ENCODE measurements around the gene GIGYF2.
"Not testable (repeated sequence)": the region's sequence is repeated elsewhere in the genome, so short reads cannot be mapped to it uniquely, and the experiment has no call there.

The GIGYF2 gene

DNA sequence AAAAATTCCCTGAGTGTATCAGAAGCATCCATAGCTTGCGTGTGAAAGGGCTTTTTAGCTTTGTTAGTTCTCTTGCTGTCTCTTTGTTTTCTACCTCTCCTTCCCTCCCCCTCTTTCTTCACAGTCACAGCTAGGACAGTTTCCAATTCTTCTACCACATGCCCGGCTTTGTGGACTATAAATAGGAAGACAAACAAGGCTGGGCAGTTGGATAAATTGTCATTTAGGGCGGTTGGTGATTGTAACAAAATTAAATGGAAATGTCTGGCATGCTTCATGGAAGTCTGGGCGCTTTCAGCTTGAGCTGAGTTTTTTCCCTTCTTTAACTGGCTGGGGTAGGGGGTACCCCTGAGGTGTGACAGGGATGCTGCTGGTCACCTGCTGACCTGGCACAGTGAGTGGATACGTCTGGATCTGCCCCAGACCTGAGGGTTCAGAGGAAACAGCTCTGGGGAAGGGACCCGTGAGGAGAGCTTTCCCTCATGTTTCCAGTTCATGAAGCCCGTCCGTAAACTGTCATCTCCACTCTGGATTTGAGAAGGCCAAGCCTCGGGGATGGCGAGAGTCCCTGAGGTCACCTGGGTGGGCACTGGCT, 29.0 kb upstream of the GIGYF2 start:
- H3K4me2 ChIP-seq: no peak overlapping the region
- no peaks in the 10 kb centered on the region for H3K4me1 ChIP-seq
- TF ChIP-seq Cebpa-rat (IDR thresholded peaks at IDR 0.05): no peak
- H3K9ac ChIP-seq: no peak overlapping the region
- H3K4me3 ChIP-seq: no peak overlapping the region
- H3K36me3 ChIP-seq: no peaks in the 10 kb centered on the region
- H3K27me3 ChIP-seq: no peaks in the 10 kb centered on the region
- no peaks in the 10 kb centered on the region for H3K9me3 ChIP-seq (replicated peaks in 1 of 11)
- H3K27ac ChIP-seq: no peak overlapping the region
- H4K20me1 ChIP-seq: no peaks in the 10 kb centered on the region

- H3K27me3 ChIP-seq: no peaks in the 10 kb centered on the region
- no peaks in the 10 kb centered on the region for H4K20me1 ChIP-seq
- no peak overlapping the region for H3K4me2 ChIP-seq
- no peak overlapping the region for H3K9ac ChIP-seq
- H3K4me3 ChIP-seq: no peak overlapping the region
- no peak for TF ChIP-seq Cebpa-rat (IDR thresholded peaks at IDR 0.05)
- no peak overlapping the region for H3K27ac ChIP-seq
- no peaks in the 10 kb centered on the region for H3K9me3 ChIP-seq (replicated peaks in 1 of 11)
- no peaks in the 10 kb centered on the region for H3K4me1 ChIP-seq
- H3K36me3 ChIP-seq: no peaks in the 10 kb centered on the region
Observed at GRCh38 chr2:232668805-232669444, 28.2 kb upstream of the GIGYF2 start.

DNA sequence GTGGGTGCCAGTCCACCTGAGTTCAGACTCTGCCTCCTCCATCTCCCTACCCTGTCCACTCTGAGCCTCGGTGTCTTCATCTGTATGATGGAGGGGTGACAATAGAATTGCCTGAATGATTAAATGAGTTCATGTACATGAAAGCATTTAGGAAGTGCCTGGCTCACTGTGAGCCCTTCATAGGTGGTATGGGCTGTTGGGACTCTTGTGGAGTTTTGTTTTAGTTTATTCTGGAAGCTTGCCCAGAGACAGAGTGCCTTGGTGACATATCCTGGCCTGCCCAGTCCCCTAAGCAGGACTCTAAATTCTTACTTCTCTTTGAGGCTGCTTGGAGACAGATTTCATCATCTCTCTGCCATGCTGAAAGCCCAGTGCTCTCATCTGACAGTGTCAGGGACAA, 24.5 kb upstream of the GIGYF2 start:
- no peaks in the 10 kb centered on the region for H3K9me3 ChIP-seq (replicated peaks in 1 of 11)
- H3K9ac ChIP-seq: no peak overlapping the region
- H3K27me3 ChIP-seq: no peaks in the 10 kb centered on the region
- H3K4me1 ChIP-seq: no peaks in the 10 kb centered on the region
- no peak overlapping the region for H3K27ac ChIP-seq
- no peaks in the 10 kb centered on the region for H3K36me3 ChIP-seq
- no peak overlapping the region for H3K4me2 ChIP-seq
- no peaks in the 10 kb centered on the region for H4K20me1 ChIP-seq
- no peak for TF ChIP-seq Cebpa-rat (IDR thresholded peaks at IDR 0.05)
- no peak overlapping the region for H3K4me3 ChIP-seq

DNA sequence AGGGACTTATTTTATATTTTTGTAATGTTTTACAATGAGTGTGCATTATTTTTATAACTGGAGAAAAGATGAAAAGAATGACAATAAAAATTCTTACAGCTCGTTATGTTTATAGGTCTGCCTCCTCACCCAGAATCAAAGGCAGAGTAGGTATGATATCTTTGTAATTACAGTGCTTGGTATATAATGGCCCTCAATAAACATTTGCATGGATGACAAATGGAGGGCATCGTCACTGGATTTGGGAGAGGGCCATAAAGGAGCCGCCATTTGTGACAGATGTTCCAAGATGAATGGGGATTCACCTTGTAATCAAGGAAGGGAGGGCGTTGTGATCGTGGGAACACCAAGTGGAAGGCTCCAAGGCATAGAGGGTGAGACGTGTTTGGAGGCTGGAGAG, 22.6 kb upstream of the GIGYF2 start:
- H3K4me1 ChIP-seq: no peaks in the 10 kb centered on the region
- no peak overlapping the region for H3K4me3 ChIP-seq
- no peak overlapping the region for H3K9ac ChIP-seq
- H4K20me1 ChIP-seq: no peaks in the 10 kb centered on the region
- no peaks in the 10 kb centered on the region for H3K9me3 ChIP-seq (replicated peaks in 1 of 11)
- H3K36me3 ChIP-seq: no peaks in the 10 kb centered on the region
- no peak overlapping the region for H3K4me2 ChIP-seq
- no peak overlapping the region for H3K27ac ChIP-seq
- no peak for TF ChIP-seq Cebpa-rat (IDR thresholded peaks at IDR 0.05)
- no peaks in the 10 kb centered on the region for H3K27me3 ChIP-seq

DNA sequence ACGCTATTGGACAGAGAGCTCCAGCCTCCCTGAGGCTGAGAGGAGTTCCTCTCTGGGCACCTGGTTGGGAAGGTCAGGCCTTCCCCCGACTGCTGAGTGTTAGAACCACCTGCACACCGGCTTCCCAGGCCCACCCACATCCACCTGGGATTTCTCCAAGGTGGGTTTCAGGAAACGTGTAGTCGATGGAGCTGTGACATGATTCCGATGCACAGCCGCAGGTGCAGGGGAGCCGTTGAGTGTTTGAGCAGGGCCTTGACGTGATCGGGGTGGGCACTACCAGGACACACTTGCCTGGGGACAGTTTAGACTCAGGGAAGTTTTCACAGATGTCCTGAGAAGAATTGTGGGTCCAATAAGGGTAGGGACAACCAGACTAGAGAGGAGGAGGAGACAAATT, 21.8 kb upstream of the GIGYF2 start:
- Histone ChIP-seq H3K36me3 (no peaks in the 10 kb centered on the region), H3K4me3 (no peak overlapping the region), H3K9ac (no peak overlapping the region), H3K27me3 (no peaks in the 10 kb centered on the region), H4K20me1 (no peaks in the 10 kb centered on the region), H3K27ac (no peak overlapping the region), H3K4me2 (no peak overlapping the region), H3K9me3 (replicated peaks in 1 of 11) (no peaks in the 10 kb centered on the region), H3K4me1 (no peaks in the 10 kb centered on the region)
- no peak for TF ChIP-seq Cebpa-rat (IDR thresholded peaks at IDR 0.05)

DNA sequence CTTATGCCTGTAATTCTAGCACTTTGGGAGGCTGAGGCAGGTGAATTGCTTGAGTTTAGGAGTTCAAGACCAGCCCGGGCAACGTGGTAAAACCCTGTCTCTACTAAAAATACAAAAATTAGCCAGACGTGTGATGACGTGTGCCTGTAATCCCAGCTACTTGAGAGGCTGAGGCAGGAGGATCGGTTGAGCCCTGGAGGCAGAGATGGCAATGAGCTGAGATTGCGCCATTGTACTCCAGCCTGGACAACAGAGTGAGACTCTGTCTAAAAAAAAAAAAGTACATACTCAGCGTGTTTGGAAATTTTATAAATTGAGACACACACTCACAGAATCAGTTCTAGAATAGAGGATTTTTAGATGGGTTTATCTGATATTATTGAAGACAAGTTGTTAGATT, 17.1 kb upstream of the GIGYF2 start:
- H3K27me3 ChIP-seq: no peaks in the 10 kb centered on the region
- H3K9ac ChIP-seq: no peak overlapping the region
- no peaks in the 10 kb centered on the region for H3K4me1 ChIP-seq
- H3K27ac ChIP-seq: no peak overlapping the region
- no peaks in the 10 kb centered on the region for H3K9me3 ChIP-seq (replicated peaks in 1 of 11)
- no peak overlapping the region for H3K4me2 ChIP-seq
- H4K20me1 ChIP-seq: no peaks in the 10 kb centered on the region
- TF ChIP-seq Cebpa-rat (IDR thresholded peaks at IDR 0.05): no peak
- H3K4me3 ChIP-seq: no peak overlapping the region
- no peaks in the 10 kb centered on the region for H3K36me3 ChIP-seq

GRCh38 chr2:232681527-232681926, 15.6 kb upstream of the GIGYF2 start:
- no peak for TF ChIP-seq Cebpa-rat (IDR thresholded peaks at IDR 0.05)
- Histone ChIP-seq H4K20me1 (no peaks in the 10 kb centered on the region), H3K27me3 (no peaks in the 10 kb centered on the region), H3K4me3 (no peak overlapping the region), H3K4me1 (no peaks in the 10 kb centered on the region), H3K9ac (no peak overlapping the region), H3K27ac (no peak overlapping the region), H3K9me3 (replicated peaks in 1 of 11) (no peaks in the 10 kb centered on the region), H3K4me2 (no peak overlapping the region), H3K36me3 (no peaks in the 10 kb centered on the region)

- Histone ChIP-seq H3K4me2 (no peak overlapping the region), H3K36me3 (no peaks in the 10 kb centered on the region), H3K4me1 (peaks cover 0 to 12% (median 9%) of the 10 kb centered on the region in 10 experiments; a peak in 14 of 20 replicates), H3K9ac (no peak overlapping the region), H3K4me3 (no peak overlapping the region), H3K9me3 (replicated peaks in 1 of 11) (no peaks in the 10 kb centered on the region), H3K27me3 (no peaks in the 10 kb centered on the region), H3K27ac (no peak overlapping the region), H4K20me1 (no peaks in the 10 kb centered on the region)
- TF ChIP-seq Cebpa-rat (IDR thresholded peaks at IDR 0.05): no peak
Observed at GRCh38 chr2:232683368-232683767, 13.8 kb upstream of the GIGYF2 start.

- H3K36me3 ChIP-seq: not testable (repeated sequence)
Observed at GRCh38 chr2:232685391-232685790, 11.7 kb upstream of the GIGYF2 start.

More at GRCh38 chr2:232685391-232685790, 11.7 kb upstream of the GIGYF2 start:
- not testable (repeated sequence) for H3K4me2 ChIP-seq; H3K27me3 ChIP-seq; H3K4me3 ChIP-seq; H3K27ac ChIP-seq; H3K9ac ChIP-seq; H4K20me1 ChIP-seq; H3K9me3 ChIP-seq (replicated peaks in 1 of 11)
- H3K4me1 ChIP-seq: peaks cover 0 to 13% (median 9%) of the 10 kb centered on the region in 10 experiments; a peak in 14 of 20 replicates

Measured in BLaER1 treated with 17β-estradiol and CSF1 and Interleukin-3, amounts not matched to agents 10 nM and 100 nM (cell line).